COLO668 (cell line): Measurements from ENCODE around the gene KIF5A.
A peak's percentile ranks its signal among the peaks of the same experiment; 100 is the strongest.

Source experiments
- DNase-seq: peaks from one replicate; lab custom pipeline; 2025; ENCODE audit not compliant: unreplicated experiment; lab: John Stamatoyannopoulos, UW

The KIF5A gene

GRCh38 chr12:57519796-57520052 lies 30.1 kb upstream of the KIF5A start:
- peak; percentile 34 for DNase-seq

- peak; percentile 97 for DNase-seq
These were observed 29.6 kb upstream of the KIF5A start, which contains the start of gene DDIT3 for GRCh38 chr12:57520053-57520818. TSS of gene DDIT3 (minus strand) at chr12:57520514. CDS start at chr12:57517406, 3,108 bp downstream.

GRCh38 chr12:57521525-57522010 lies 28.3 kb upstream of the KIF5A start:
- DNase-seq = peak; percentile 44

GRCh38 chr12:57522011-57522886 lies 27.6 kb upstream of the KIF5A start, which contains the start of gene MBD6:
TSS of gene MBD6 (plus strand) at chr12:57522824. CDS start at chr12:57524304, 1,480 bp downstream.
- DNase-seq = peak; percentile 94

GRCh38 chr12:57522887-57523705 lies 26.7 kb upstream of the KIF5A start:
- DNase-seq = no peak

DNA sequence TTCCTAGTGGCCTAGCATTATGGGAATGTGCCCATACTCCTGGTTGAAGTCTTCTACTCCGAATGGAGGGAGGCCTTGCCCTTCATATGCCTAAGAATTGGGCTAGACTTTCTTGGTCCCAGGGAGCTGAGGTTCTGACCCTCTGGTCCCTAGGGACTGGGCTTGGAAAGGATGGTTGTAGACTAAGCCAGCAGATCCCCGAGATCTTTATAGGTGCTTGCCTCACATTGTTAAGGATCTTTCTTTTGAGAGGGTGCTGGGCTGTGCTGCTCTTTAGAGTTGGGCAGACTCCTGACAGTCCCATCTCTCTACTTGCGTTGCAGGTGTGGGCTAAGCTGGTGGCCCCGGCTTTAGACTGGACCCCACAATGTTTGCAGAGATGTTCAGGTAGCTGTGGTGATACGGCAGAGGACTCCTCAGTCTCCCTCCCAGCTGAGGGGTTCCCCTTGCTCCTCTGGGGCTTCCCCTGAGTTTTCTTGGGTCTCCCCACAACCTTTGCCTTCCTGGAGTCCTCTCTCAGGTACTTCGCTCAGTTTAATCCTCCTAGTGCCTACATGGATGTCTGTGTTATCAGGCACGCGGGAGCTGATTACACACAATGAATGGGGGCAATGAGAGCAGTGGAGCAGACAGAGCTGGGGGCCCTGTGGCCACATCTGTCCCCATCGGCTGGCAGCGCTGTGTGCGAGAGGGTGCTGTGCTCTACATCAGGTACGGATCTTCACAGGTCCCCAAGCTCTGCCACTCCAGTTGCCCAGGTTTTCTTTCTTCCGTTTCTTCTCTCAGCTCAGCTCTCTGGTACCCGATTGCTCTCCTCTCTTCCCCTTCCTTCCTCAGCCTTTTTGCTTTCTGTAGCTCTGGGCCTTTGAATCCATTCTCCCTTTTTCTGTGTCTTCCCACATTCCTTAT lies 25.9 kb upstream of the KIF5A start:
- DNase-seq = no peak

GRCh38 chr12:57524814-57525614 lies 24.8 kb upstream of the KIF5A start:
- DNase-seq = no peak

DNA sequence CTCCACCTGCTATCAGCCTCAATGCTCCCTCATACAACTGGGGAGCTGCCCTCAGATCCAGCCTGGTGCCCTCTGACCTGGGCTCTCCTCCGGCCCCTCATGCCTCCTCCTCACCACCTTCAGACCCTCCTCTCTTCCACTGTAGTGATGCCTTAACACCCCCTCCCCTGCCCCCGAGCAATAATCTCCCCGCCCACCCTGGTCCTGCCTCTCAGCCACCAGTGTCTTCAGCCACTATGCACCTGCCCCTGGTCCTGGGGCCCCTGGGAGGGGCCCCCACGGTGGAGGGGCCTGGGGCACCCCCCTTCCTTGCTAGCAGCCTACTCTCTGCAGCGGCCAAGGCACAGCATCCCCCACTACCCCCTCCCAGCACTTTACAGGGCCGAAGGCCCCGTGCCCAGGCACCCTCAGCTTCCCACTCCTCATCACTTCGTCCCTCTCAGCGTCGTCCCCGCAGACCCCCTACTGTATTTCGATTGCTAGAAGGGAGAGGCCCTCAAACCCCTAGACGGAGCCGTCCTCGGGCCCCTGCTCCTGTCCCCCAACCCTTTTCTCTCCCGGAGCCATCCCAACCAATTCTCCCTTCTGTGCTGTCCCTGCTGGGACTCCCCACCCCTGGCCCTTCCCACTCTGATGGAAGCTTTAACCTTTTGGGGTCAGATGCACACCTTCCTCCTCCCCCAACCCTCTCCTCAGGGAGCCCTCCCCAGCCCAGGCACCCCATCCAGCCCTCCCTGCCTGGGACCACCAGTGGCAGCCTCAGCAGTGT lies 24.0 kb upstream of the KIF5A start:
- DNase-seq = no peak

DNA sequence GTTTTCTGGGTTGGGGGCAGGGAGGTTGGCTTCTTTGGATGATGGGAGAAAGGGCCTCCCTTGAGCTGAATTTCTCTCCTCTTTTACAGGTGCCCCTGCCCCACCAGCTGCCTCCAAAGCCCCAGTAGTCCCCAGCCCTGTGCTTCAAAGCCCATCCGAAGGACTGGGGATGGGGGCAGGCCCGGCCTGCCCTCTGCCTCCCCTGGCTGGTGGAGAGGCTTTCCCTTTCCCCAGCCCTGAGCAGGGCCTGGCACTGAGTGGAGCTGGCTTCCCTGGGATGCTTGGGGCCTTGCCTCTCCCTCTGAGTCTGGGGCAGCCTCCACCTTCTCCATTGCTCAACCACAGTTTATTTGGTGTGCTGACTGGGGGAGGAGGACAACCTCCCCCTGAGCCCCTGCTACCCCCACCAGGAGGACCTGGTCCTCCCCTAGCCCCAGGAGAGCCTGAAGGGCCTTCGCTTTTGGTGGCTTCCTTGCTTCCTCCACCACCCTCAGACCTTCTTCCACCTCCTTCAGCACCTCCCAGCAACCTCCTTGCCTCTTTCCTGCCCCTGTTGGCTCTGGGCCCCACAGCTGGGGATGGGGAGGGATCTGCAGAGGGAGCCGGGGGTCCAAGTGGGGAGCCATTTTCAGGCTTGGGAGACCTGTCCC lies 23.2 kb upstream of the KIF5A start:
- DNase-seq = no peak

DNA sequence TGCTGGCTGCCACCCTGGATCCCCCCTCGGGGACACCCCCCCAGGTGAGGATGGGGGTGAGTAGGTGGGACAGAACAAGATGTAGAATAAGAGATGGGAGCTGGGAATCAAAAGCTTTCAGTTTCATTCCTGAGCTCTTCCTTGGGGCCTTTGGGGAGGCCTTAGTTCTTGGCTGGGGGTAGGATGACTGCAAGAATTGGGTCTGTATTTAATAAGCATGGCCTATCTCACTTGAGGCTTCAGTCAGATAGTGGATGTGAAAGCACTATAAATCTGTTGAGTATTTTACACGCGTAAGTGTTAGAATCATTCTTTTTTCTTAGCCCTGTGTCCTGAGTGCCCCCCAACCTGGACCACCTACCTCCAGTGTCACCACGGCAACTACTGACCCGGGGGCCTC lies 22.7 kb upstream of the KIF5A start:
- DNase-seq = no peak

DNA sequence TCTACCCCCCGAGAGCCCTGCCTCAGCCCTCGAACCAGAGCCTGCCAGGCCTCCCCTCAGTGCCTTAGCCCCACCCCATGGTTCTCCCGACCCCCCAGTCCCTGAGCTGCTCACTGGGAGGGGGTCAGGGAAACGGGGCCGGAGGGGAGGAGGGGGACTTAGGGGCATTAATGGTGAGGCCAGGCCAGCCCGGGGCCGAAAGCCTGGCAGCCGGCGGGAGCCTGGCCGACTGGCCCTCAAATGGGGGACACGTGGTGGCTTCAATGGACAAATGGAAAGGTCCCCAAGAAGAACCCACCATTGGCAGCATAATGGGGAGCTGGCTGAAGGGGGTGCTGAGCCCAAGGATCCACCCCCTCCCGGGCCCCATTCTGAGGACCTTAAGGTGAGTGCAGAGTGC lies 21.7 kb upstream of the KIF5A start:
- no peak for DNase-seq

GRCh38 chr12:57528831-57529555 lies 20.9 kb upstream of the KIF5A start:
- no peak for DNase-seq

DNA sequence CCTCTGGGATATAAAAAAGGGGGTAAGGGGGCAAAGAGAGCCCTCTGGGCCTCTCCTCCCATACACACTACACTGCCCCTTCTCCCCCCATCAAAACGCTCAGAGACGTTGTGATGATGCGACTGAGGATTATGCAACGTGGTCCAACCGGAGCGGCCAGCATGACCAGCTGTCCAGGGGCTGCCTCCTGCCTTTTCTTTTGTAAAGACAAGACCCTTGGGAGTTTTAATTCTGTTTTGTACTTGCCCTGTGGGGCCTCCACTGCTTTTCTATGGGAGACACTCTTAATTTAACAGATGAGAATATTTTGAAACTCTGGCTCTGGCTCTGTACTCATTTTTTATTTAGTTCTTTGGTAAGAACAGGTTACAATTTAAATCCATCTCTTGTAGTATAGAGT lies 20.0 kb upstream of the KIF5A start:
- no peak for DNase-seq

DNA sequence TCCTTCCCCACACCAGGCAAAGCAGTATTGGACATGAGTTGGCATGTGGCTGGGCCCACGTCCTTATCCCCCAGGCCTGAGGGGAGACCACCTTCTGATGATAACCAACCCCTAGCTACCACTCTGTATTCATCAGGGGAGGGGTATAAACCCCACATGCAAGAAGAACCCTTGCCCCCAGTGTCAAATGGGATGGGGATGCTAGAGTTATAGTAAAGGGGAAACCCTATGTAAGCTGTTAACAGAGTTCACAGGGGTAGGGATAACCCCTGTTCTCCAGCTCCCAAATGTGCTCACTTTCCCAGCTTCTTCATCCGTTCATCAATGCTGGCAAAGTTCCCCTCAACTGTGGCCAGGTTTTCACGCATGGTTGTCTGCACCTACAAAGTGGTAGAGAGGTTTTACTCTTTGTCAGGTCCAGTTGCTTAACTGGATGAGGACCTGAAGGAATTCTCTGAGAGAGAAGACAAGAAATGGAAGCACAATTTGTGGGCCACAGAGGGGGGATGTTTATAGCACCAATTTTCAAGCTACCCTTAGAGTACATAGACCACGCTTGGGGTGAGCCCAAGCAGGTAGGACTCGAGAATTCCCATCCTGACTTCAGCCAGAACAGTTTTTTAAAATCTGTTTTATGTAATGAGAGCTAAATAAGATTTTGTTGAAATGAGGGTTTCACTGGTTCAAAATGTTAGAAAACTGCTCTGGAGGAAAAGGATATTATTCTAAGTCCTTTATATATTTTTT lies 19.3 kb upstream of the KIF5A start:
- DNase-seq = no peak

DNA sequence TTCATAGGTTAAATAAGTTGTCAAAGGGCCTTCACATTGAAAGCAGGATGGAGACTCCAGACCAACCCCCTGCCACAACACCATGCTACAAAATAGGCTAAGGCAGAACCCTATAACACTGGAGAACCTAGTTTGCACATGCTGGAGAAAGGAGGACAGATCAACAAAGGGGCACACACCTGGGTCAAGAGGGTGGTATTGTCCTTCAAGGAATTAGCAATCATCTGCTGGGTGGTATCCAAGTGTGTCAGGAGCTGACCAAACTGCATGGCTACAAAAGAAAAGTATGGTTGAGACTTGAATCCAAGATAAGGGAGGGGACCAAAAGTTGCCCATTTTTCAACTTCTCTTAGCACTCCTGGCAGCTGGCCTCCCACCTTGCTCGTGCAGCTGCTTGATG lies 18.0 kb upstream of the KIF5A start:
- no peak for DNase-seq

DNA sequence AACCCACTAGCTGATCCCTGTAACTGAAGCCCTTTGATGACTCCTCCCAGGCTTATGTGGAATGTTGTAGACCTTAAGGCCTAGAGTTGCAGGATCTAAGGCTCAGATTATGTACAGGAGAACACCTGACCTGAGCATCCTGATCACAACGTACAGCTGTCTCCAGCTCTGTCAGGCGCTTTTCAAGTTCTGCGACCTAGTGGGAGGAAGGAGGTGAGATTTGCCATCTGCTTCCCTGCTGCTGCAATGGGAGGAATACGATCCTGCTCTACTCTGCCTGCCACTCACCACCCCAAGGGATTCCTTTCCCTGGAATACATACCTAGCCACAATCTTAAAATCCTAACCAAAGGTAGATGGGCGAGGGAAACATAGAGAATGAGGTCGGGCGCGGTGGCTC lies 16.7 kb upstream of the KIF5A start:
- no peak for DNase-seq

DNA sequence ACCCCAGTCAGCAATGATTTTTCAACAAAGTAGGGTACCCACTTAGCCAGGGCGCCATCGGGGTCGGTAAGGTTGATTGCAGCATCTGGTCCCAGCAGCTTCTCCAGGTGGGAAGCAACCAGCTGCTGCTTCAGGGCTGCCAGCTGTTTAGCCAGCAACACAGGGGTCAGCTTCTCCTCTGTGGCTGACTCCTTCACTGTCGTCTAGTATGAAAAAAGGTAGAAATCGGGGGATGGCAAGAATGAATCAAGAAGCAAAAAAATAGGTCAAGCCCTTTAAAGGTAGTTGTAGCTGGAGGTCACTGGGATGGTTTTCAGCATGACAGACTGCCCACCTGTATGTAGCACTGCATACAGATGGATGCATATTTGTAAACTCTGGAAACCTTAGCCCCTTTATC lies 15.6 kb upstream of the KIF5A start:
- DNase-seq = no peak
